ENCODE measurements around the gene PSMB8.

DNA sequence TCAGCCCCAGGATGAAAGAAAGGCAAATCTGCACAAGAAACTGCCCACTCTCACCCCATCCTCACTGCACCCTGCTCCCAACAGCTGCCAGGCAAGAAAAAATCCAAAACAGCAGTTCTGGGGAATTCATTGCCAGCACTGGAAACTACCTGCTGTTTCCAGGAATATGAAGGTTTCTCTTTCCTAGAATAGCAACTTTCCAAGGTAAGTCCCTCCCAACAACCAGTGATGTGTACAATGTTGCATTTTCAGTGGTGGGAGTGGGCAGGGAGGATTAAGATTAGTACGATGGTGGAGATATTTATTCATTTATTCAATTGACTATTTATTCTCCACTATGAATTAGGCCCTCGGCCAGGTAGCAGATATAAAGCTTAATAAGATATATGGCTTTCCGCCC lies 16.8 kb downstream of the PSMB8 start:
- TF ChIP-seq PATZ1 (tag by site-specific recombination; IDR thresholded peaks at IDR 0.05) = no peak
- TF ChIP-seq ZNF140 (tag by site-specific recombination; IDR thresholded peaks at IDR 0.05) = no peak
- no peak for TF ChIP-seq ZNF362 (tag by site-specific recombination; IDR thresholded peaks at IDR 0.05)
- TF ChIP-seq, protein P1, sequence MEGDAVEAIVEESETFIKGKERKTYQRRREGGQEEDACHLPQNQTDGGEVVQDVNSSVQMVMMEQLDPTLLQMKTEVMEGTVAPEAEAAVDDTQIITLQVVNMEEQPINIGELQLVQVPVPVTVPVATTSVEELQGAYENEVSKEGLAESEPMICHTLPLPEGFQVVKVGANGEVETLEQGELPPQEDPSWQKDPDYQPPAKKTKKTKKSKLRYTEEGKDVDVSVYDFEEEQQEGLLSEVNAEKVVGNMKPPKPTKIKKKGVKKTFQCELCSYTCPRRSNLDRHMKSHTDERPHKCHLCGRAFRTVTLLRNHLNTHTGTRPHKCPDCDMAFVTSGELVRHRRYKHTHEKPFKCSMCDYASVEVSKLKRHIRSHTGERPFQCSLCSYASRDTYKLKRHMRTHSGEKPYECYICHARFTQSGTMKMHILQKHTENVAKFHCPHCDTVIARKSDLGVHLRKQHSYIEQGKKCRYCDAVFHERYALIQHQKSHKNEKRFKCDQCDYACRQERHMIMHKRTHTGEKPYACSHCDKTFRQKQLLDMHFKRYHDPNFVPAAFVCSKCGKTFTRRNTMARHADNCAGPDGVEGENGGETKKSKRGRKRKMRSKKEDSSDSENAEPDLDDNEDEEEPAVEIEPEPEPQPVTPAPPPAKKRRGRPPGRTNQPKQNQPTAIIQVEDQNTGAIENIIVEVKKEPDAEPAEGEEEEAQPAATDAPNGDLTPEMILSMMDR (tag by site-specific recombination; IDR thresholded peaks at IDR 0.05) = no peak
- TF ChIP-seq ZNF138 (tag by site-specific recombination; IDR thresholded peaks at IDR 0.05; ENCODE audit: borderline replicate concordance) = no peak
- TF ChIP-seq YY1 (tag by site-specific recombination; IDR thresholded peaks at IDR 0.05) = no peak
- no peak for TF ChIP-seq ZNF248 (tag by site-specific recombination; IDR thresholded peaks at IDR 0.05)
- TF ChIP-seq, protein P2, sequence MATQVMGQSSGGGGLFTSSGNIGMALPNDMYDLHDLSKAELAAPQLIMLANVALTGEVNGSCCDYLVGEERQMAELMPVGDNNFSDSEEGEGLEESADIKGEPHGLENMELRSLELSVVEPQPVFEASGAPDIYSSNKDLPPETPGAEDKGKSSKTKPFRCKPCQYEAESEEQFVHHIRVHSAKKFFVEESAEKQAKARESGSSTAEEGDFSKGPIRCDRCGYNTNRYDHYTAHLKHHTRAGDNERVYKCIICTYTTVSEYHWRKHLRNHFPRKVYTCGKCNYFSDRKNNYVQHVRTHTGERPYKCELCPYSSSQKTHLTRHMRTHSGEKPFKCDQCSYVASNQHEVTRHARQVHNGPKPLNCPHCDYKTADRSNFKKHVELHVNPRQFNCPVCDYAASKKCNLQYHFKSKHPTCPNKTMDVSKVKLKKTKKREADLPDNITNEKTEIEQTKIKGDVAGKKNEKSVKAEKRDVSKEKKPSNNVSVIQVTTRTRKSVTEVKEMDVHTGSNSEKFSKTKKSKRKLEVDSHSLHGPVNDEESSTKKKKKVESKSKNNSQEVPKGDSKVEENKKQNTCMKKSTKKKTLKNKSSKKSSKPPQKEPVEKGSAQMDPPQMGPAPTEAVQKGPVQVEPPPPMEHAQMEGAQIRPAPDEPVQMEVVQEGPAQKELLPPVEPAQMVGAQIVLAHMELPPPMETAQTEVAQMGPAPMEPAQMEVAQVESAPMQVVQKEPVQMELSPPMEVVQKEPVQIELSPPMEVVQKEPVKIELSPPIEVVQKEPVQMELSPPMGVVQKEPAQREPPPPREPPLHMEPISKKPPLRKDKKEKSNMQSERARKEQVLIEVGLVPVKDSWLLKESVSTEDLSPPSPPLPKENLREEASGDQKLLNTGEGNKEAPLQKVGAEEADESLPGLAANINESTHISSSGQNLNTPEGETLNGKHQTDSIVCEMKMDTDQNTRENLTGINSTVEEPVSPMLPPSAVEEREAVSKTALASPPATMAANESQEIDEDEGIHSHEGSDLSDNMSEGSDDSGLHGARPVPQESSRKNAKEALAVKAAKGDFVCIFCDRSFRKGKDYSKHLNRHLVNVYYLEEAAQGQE (tag by site-specific recombination; IDR thresholded peaks at IDR 0.05) = no peak
